Activated T-cell treated with anti-CD3 and anti-CD28 coated beads for 4 hours (primary cell): ENCODE results near the gene LRP1-AS.

ENCODE experiments used
- DNase-seq: peaks from one replicate; pipeline ENCODE4 v3.0.0-alpha.2; 2020

LRP1-AS gene

GRCh38 chr12:57179331-57180086, 32.1 kb upstream of the LRP1-AS start:
- no peak for DNase-seq

GRCh38 chr12:57178213-57178612, 30.8 kb upstream of the LRP1-AS start:
- no peak for DNase-seq

- DNase-seq: no peak
Observed at GRCh38 chr12:57177354-57177753, 29.9 kb upstream of the LRP1-AS start.

GRCh38 chr12:57176846-57177245, 29.4 kb upstream of the LRP1-AS start:
- no peak for DNase-seq

- DNase-seq: no peak
Observed at GRCh38 chr12:57176139-57176477, 28.7 kb upstream of the LRP1-AS start.

GRCh38 chr12:57175428-57176138, 28.2 kb upstream of the LRP1-AS start:
- DNase-seq: peak; percentile 7

- DNase-seq: no peak
Observed at GRCh38 chr12:57173683-57174082, 26.3 kb upstream of the LRP1-AS start.

- DNase-seq: no peak
Observed at GRCh38 chr12:57173089-57173488, 25.7 kb upstream of the LRP1-AS start.

- DNase-seq: no peak
Observed at GRCh38 chr12:57171668-57172067, 24.2 kb upstream of the LRP1-AS start.

- no peak for DNase-seq
Observed at GRCh38 chr12:57170927-57171326, 23.5 kb upstream of the LRP1-AS start.

GRCh38 chr12:57170408-57170807, 23.0 kb upstream of the LRP1-AS start:
- DNase-seq: no peak

GRCh38 chr12:57169969-57170368, 22.6 kb upstream of the LRP1-AS start:
- DNase-seq: no peak

GRCh38 chr12:57169046-57169795, 21.8 kb upstream of the LRP1-AS start:
- no peak for DNase-seq

- DNase-seq: no peak
Observed at GRCh38 chr12:57168058-57168457, 20.6 kb upstream of the LRP1-AS start.

GRCh38 chr12:57166971-57167371, 19.6 kb upstream of the LRP1-AS start:
- DNase-seq: no peak

GRCh38 chr12:57165741-57166140, 18.3 kb upstream of the LRP1-AS start:
- no peak for DNase-seq

- no peak for DNase-seq
Observed at GRCh38 chr12:57164966-57165625, 17.7 kb upstream of the LRP1-AS start.

- DNase-seq: no peak
Observed at GRCh38 chr12:57164454-57164853, 17.0 kb upstream of the LRP1-AS start.

GRCh38 chr12:57162553-57163125, 15.2 kb upstream of the LRP1-AS start:
- no peak for DNase-seq

GRCh38 chr12:57161491-57161890, 14.1 kb upstream of the LRP1-AS start:
- no peak for DNase-seq

GRCh38 chr12:57160741-57161140, 13.3 kb upstream of the LRP1-AS start:
- DNase-seq: no peak

- no peak for DNase-seq
Observed at GRCh38 chr12:57160040-57160439, 12.6 kb upstream of the LRP1-AS start.

- DNase-seq: no peak
Observed at GRCh38 chr12:57159311-57159710, 11.9 kb upstream of the LRP1-AS start.
